GM23338 (cell line): ENCODE results near the gene SLX4IP. TPM values are rescaled to one million over a fixed set of nuclear protein-coding genes. Genes with fewer than 3 reads are reported as not detected.

Experiments used
- ATAC-seq: fragments of 200-7000 bp; cut with Tn5 transposase; 3 replicates; pipeline ENCODE4 v1.9.1; 2020
- DNase-seq: peaks from one replicate; pipeline ENCODE4 v3.0.0-alpha.2; 2015; ENCODE audit warnings: low spot score
- H2AFZ ChIP-seq: fragments of 200-600 bp; sonication (generic); 2 replicates; pipeline ENCODE4 v1.8.0; 2016; ENCODE audit warnings: antibody characterized with exemption, mild to moderate bottlenecking, moderate library complexity
- H3F3A ChIP-seq: fragments of 200-600 bp; sonication (generic); replicated peaks from 2 replicates; pipeline ENCODE4 v1.8.0; 2017; ENCODE audit warnings: antibody characterized with exemption, mixed run types, low read depth
- H3K27ac ChIP-seq: fragments of 200-600 bp; sonication (generic); 2 replicates; pipeline ENCODE4 v1.6.1; 2016; ENCODE audit warnings: low read depth
- H3K27me3 ChIP-seq: fragments of 200-600 bp; sonication (generic); 2 replicates; pipeline ENCODE4 v1.8.0; 2016; ENCODE audit warnings: mild to moderate bottlenecking, mixed run types, moderate library complexity; ENCODE audit not compliant: insufficient read depth
- H3K36me3 ChIP-seq: fragments of 200-600 bp; sonication (generic); 2 replicates; pipeline ENCODE4 v1.8.0; 2016; ENCODE audit warnings: mild to moderate bottlenecking; ENCODE audit not compliant: insufficient read depth
- H3K4me1 ChIP-seq: fragments of 200-600 bp; sonication (generic); 2 replicates; pipeline ENCODE4 v1.8.0; 2016; ENCODE audit warnings: mild to moderate bottlenecking, moderate library complexity; ENCODE audit not compliant: insufficient read depth
- H3K4me2 ChIP-seq: fragments of 200-600 bp; sonication (generic); 2 replicates; pipeline ENCODE4 v1.7.1; 2017; ENCODE audit warnings: mixed run types
- H3K4me3 ChIP-seq: fragments of 200-600 bp; sonication (generic); 2 replicates; pipeline ENCODE4 v1.6.1; 2016; ENCODE audit warnings: mixed run types
- H3K79me2 ChIP-seq: fragments of 200-600 bp; sonication (generic); replicated peaks from 2 replicates; pipeline ENCODE4 v1.8.0; 2017; ENCODE audit warnings: mild to moderate bottlenecking; ENCODE audit not compliant: insufficient read depth
- H3K9me2 ChIP-seq: fragments of 200-600 bp; sonication (generic); 2 replicates; pipeline ENCODE4 v1.8.0; 2017; ENCODE audit not compliant: insufficient read depth
- H4K20me1 ChIP-seq: fragments of 200-600 bp; sonication (generic); replicated peaks from 2 replicates; pipeline ENCODE4 v1.8.0; 2017; ENCODE audit warnings: mild to moderate bottlenecking; ENCODE audit not compliant: insufficient read depth
- H3K27ac Mint-ChIP-seq: 2 replicates; pipeline ENCODE4 v1.8.0; 2020; ENCODE audit warnings: inconsistent platforms, mild to moderate bottlenecking, moderate library complexity, mixed read lengths
- H3K27me3 Mint-ChIP-seq: 3 replicates; pipeline ENCODE4 v1.8.0; 2022; ENCODE audit warnings: low read depth, mild to moderate bottlenecking, moderate library complexity, mixed read lengths, inconsistent platforms; ENCODE audit not compliant: insufficient read depth, poor library complexity
- H3K36me3 Mint-ChIP-seq: 3 replicates; pipeline ENCODE4 v1.8.0; 2021; ENCODE audit warnings: low read depth, mild to moderate bottlenecking, inconsistent platforms, moderate library complexity, mixed read lengths
- H3K4me1 Mint-ChIP-seq: 3 replicates; pipeline ENCODE4 v1.8.0; 2020; ENCODE audit warnings: mild to moderate bottlenecking, inconsistent platforms, mixed read lengths
- H3K4me3 Mint-ChIP-seq: 3 replicates; pipeline ENCODE4 v1.8.0; 2021; ENCODE audit warnings: moderate library complexity, mild to moderate bottlenecking, inconsistent platforms, mixed read lengths
- H3K9me3 Mint-ChIP-seq: 3 replicates; pipeline ENCODE4 v1.8.0; 2020; ENCODE audit warnings: moderate library complexity, mild to moderate bottlenecking, inconsistent platforms, mixed read lengths
- CREB1 ChIP-seq: fragments of 250-450 bp; sonication (Bioruptor Pico); IDR thresholded peaks from 2 replicates; pipeline ENCODE4 v1.5.0; 2020; ENCODE audit warnings: low read depth, mild to moderate bottlenecking, moderate library complexity
- CTCF ChIP-seq, 2 experiments: fragments of 200-600 bp in 1 of 2; sonication (generic) in 1 of 2; conservative IDR thresholded peaks; 2 replicates each; pipeline versions ENCODE4 v1.5.1 to v1.6.1; 2016 to 2017; ENCODE audit warnings: antibody characterized with exemption in 2 of 2, low read depth in 2 of 2, mild to moderate bottlenecking in 2 of 2, moderate library complexity in 1 of 2
- EZH2 ChIP-seq: fragments of 200-600 bp; sonication (generic); IDR thresholded peaks from one replicate; pipeline ENCODE4 v1.8.0; 2017; ENCODE audit warnings: antibody characterized with exemption, mild to moderate bottlenecking, low read depth; ENCODE audit not compliant: unreplicated experiment
- EZH2phosphoT487 ChIP-seq: fragments of 200-600 bp; sonication (generic); IDR thresholded peaks from one replicate; pipeline ENCODE4 v1.8.1; 2018; ENCODE audit warnings: antibody characterized with exemption; ENCODE audit not compliant: unreplicated experiment
- JUNB ChIP-seq: IDR thresholded peaks from one replicate; pipeline ENCODE4 v1.6.1; 2016; ENCODE audit warnings: antibody characterized with exemption; ENCODE audit not compliant: unreplicated experiment
- NANOG ChIP-seq: IDR thresholded peaks from 2 replicates; pipeline ENCODE4 v1.6.1; 2016; ENCODE audit warnings: antibody characterized with exemption, borderline replicate concordance
- REST ChIP-seq: IDR thresholded peaks from one replicate; pipeline ENCODE4 v1.6.1; 2018; ENCODE audit warnings: antibody characterized with exemption; ENCODE audit not compliant: unreplicated experiment
- STAT1 ChIP-seq: IDR thresholded peaks from one replicate; pipeline ENCODE4 v1.6.1; 2016; ENCODE audit warnings: antibody characterized with exemption; ENCODE audit not compliant: unreplicated experiment
- ZNF114 ChIP-seq: fragments of 250-450 bp; sonication (Bioruptor Pico); IDR thresholded peaks from 2 replicates; pipeline ENCODE4 v1.5.0; 2020; ENCODE audit warnings: mild to moderate bottlenecking, moderate library complexity
- ZNF331 ChIP-seq: fragments of 250-450 bp; sonication (Bioruptor Pico); IDR thresholded peaks from 2 replicates; pipeline ENCODE4 v1.5.0; 2020; ENCODE audit warnings: low read depth, mild to moderate bottlenecking, moderate library complexity
- ZNF462 ChIP-seq: fragments of 250-450 bp; sonication (Bioruptor Pico); IDR thresholded peaks from 2 replicates; pipeline ENCODE4 v1.5.0; 2020; ENCODE audit warnings: mild to moderate bottlenecking, moderate library complexity
- polyA plus RNA-seq: library from polyadenylated mRNA; unstranded; fragments of >200 nt; fragmentation: Nextera tagmentation; extraction: Ambion mirVana; gene quantifications from 2 replicates; pipeline ENCODE4 v1.2.1, GENCODE V29; 2016
- total RNA-seq: library from RNA; depleted of rRNA; stranded (reverse); fragments of >200 nt; shearing (Covaris generic); gene quantifications from 2 replicates; pipeline ENCODE4 v1.2.3, GENCODE V29; 2014

The SLX4IP gene
- total and polyA plus RNA-seq, 2 experiments from 2014 or later = 9.1 to 9.8 TPM

- no peaks in the 10 kb centered on the region for H3K9me2 ChIP-seq
- TF ChIP-seq EZH2phosphoT487 (no peak), CREB1 (CRISPR knock-in tag) (no peak), REST (no peak), ZNF462 (CRISPR knock-in tag) (no peak), STAT1 (no peak), ZNF114 (CRISPR knock-in tag) (no peak), EZH2 (no peak), ZNF331 (CRISPR knock-in tag) (no peak), CTCF (conservative IDR thresholded peaks at IDR 0.05; ENCODE audit: low read depth in 2 of 2) (no peak), JUNB (no peak), NANOG (no peak)
- no peak overlapping the region for H3K4me2 ChIP-seq
- no peak overlapping the region for H3K4me3 Mint-ChIP-seq
- H3K9me3 Mint-ChIP-seq = no peaks in the 10 kb centered on the region
- no peaks in the 10 kb centered on the region for H4K20me1 ChIP-seq
- no peaks in the 10 kb centered on the region for H3F3A ChIP-seq
- peaks cover 28% of the 10 kb centered on the region for H3K79me2 ChIP-seq
- H3K27ac Mint-ChIP-seq = no peak overlapping the region
- no peaks in the 10 kb centered on the region for H3K27me3 ChIP-seq
- no peak overlapping the region for H3K4me3 ChIP-seq
- ATAC-seq = no peak
- no peak overlapping the region for H2AFZ ChIP-seq
- no peak overlapping the region for H3K27ac ChIP-seq
- no peaks in the 10 kb centered on the region for H3K36me3 Mint-ChIP-seq
- no peak for DNase-seq
- H3K4me1 Mint-ChIP-seq = peaks cover 50% of the 10 kb centered on the region
- H3K4me1 ChIP-seq = peaks cover 23% of the 10 kb centered on the region
- no peaks in the 10 kb centered on the region for H3K27me3 Mint-ChIP-seq
- no peaks in the 10 kb centered on the region for H3K36me3 ChIP-seq
These were observed 70.1 kb downstream of the SLX4IP start for GRCh38 chr20:10504994-10505730.
